Measurements from ENCODE around the gene CP.

CP gene

DNA sequence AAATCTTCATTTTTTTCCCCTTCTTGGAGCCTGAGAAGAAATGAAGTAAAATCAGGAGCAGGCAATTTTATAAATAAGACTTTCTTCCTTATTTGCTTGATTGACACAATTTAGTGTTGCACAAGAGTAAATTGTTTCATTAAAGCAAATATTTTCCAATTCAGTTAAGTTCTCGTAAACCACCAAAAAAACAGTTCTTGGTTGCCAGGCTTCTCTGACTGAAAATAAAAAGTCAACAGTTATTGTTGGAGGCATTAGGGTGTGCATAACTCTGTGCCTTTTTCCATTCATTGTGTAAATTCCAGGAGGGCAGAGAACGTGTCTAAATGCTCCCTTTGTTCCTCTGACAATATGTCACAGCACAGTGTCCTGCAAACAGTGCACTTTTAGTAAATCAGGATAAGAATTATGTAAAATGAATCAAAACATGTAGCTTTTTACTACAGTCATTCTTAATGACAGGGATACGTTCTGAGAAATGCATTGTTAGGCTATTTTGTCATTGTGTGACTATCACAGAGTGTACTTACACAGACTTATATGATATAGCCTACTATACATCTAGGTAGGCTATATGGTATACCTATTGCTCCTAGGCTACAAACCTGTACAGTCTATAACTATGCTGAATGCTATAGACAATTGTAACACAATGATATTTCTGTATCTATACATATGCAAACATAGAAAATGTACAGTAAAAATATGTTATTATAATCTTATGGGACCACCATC, at the start of gene CP:
Gene CP, minus strand, starts transcription at position 47 of the 735 bp plus-strand sequence. Its CDS starts 37 bp downstream, at position 10.
- Histone ChIP-seq H3K4me3 (ENCODE audit: low read length in 2 of 2) (no peak within 1 kb of the TSS), H3K36me3 (ENCODE audit: control insufficient read depth in 2 of 2, insufficient read depth in 2 of 2, low read length in 2 of 2) (no peaks in the 10 kb centered on the region), H3K27ac (ENCODE audit: low read length) (no peak within 1 kb of the TSS), H3K9ac (ENCODE audit: low read length in 2 of 2) (no peak within 1 kb of the TSS), H3K9me3 (ENCODE audit: control insufficient read depth in 2 of 2, low read length in 2 of 2) (no peaks in the 10 kb centered on the region), H3K4me1 (ENCODE audit: control insufficient read depth, insufficient read depth, low read length) (peaks cover 3% of the 10 kb centered on the region), H3K27me3 (ENCODE audit: control insufficient read depth in 1 of 2, insufficient read depth in 2 of 2, low read length in 2 of 2) (no peaks in the 10 kb centered on the region)

- H3K36me3 ChIP-seq (ENCODE audit: control insufficient read depth in 2 of 2, insufficient read depth in 2 of 2, low read length in 2 of 2) = no peaks in the 10 kb centered on the region
- H3K4me1 ChIP-seq (ENCODE audit: control insufficient read depth, insufficient read depth, low read length) = peaks cover 6% of the 10 kb centered on the region
- H3K27me3 ChIP-seq (ENCODE audit: control insufficient read depth in 1 of 2, insufficient read depth in 2 of 2, low read length in 2 of 2) = no peaks in the 10 kb centered on the region
- no peak overlapping the region for H3K9ac ChIP-seq (ENCODE audit: low read length in 2 of 2)
- no peak overlapping the region for H3K27ac ChIP-seq (ENCODE audit: low read length)
- H3K9me3 ChIP-seq (ENCODE audit: control insufficient read depth in 2 of 2, low read length in 2 of 2) = no peaks in the 10 kb centered on the region
- H3K4me3 ChIP-seq (ENCODE audit: low read length in 2 of 2) = no peak overlapping the region
Observed at GRCh38 chr3:149270180-149270579, 48.6 kb upstream of the CP start.

DNA sequence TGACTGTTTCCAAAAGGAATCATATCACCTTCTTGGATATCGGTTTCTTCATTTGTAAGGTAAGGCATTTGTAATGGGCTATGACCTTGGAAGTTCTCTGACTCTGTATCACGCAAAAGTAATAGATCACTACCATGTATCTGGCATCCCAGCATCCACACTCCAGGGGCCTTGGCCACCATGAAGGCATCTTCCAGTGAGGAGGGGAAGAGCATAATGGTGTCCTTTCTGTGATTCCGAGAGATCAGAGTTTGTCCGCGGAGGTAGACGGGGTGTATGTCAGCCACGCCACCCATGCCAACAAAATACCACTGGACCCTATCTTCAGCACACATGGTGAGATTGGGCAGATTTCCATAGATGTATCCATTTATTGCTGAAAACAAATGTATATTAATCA, 48.1 kb upstream of the CP start:
- Histone ChIP-seq H3K27me3 (ENCODE audit: control insufficient read depth in 1 of 2, insufficient read depth in 2 of 2, low read length in 2 of 2) (no peaks in the 10 kb centered on the region), H3K36me3 (ENCODE audit: control insufficient read depth in 2 of 2, insufficient read depth in 2 of 2, low read length in 2 of 2) (no peaks in the 10 kb centered on the region), H3K9me3 (ENCODE audit: control insufficient read depth in 2 of 2, low read length in 2 of 2) (no peaks in the 10 kb centered on the region), H3K4me3 (ENCODE audit: low read length in 2 of 2) (no peak overlapping the region), H3K4me1 (ENCODE audit: control insufficient read depth, insufficient read depth, low read length) (peaks cover 6% of the 10 kb centered on the region), H3K27ac (ENCODE audit: low read length) (no peak overlapping the region), H3K9ac (ENCODE audit: low read length in 2 of 2) (no peak overlapping the region)

DNA sequence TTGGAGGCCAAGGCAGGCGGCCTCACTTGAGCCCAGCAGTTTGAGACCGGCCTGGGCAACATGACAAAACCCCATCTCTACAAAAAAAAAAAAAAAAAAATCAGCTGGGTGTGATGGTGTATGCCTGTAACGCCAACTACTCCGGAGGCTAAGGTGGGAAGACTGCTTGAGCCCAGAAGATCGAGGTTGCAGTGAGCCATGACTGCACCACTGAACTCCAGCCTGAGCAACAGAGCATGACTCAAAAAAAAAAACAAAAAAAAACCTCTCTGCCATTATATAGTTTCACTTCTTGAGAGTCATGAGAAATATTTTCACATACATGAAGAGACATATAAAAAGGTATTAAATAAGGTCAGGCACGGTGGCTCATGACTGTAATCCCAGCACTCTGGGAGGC, 45.9 kb upstream of the CP start:
- no peaks in the 10 kb centered on the region for H3K9me3 ChIP-seq (ENCODE audit: control insufficient read depth in 2 of 2, low read length in 2 of 2)
- H3K27me3 ChIP-seq (ENCODE audit: control insufficient read depth in 1 of 2, insufficient read depth in 2 of 2, low read length in 2 of 2) = no peaks in the 10 kb centered on the region
- H3K9ac ChIP-seq (ENCODE audit: low read length in 2 of 2) = no peak overlapping the region
- no peak overlapping the region for H3K4me3 ChIP-seq (ENCODE audit: low read length in 2 of 2)
- H3K27ac ChIP-seq (ENCODE audit: low read length) = no peak overlapping the region
- no peaks in the 10 kb centered on the region for H3K36me3 ChIP-seq (ENCODE audit: control insufficient read depth in 2 of 2, insufficient read depth in 2 of 2, low read length in 2 of 2)
- no peaks in the 10 kb centered on the region for H3K4me1 ChIP-seq (ENCODE audit: control insufficient read depth, insufficient read depth, low read length)

DNA sequence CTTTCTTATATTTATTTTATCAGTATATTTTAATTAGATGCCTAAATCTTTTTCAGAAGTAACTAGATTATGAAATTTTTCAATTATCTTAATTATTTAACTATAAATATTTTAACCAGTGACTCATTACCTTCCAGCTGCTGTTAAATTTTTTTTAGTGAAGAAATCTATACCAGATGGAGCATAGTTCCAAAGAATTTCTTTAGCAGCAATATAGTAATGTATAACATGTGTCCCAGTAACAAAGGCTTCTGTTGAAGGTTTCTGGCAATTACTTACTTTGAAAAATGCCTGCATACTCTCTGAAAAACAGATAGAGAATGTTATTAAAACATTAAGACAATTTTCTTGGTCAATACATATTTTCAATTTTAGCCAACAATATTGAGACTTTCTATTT, 45.1 kb upstream of the CP start:
- H3K27ac ChIP-seq (ENCODE audit: low read length) = no peak overlapping the region
- no peaks in the 10 kb centered on the region for H3K4me1 ChIP-seq (ENCODE audit: control insufficient read depth, insufficient read depth, low read length)
- no peaks in the 10 kb centered on the region for H3K27me3 ChIP-seq (ENCODE audit: control insufficient read depth in 1 of 2, insufficient read depth in 2 of 2, low read length in 2 of 2)
- no peaks in the 10 kb centered on the region for H3K9me3 ChIP-seq (ENCODE audit: control insufficient read depth in 2 of 2, low read length in 2 of 2)
- H3K4me3 ChIP-seq (ENCODE audit: low read length in 2 of 2) = no peak overlapping the region
- no peak overlapping the region for H3K9ac ChIP-seq (ENCODE audit: low read length in 2 of 2)
- no peaks in the 10 kb centered on the region for H3K36me3 ChIP-seq (ENCODE audit: control insufficient read depth in 2 of 2, insufficient read depth in 2 of 2, low read length in 2 of 2)

DNA sequence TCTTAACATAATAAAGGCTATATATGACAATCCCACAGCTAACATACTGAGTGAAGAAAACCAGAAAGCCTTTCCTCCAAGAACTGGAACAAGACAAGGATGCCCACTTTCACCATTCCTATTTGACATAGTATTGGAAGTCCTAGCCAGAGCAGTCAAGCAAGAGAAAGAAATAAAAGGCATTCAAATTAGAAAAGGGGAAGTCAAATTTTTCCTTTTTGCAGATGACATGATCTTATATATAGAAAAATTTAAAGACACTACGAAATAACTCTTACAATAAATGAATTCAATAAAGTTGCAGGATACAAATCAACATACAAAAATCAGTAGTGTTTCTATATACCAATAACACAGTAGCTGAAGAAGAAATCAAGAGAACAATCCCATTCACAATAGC, 42.2 kb upstream of the CP start:
- Histone ChIP-seq H3K9me3 (ENCODE audit: control insufficient read depth in 2 of 2, low read length in 2 of 2) (no peaks in the 10 kb centered on the region), H3K27me3 (ENCODE audit: control insufficient read depth in 1 of 2, insufficient read depth in 2 of 2, low read length in 2 of 2) (no peaks in the 10 kb centered on the region), H3K36me3 (ENCODE audit: control insufficient read depth in 2 of 2, insufficient read depth in 2 of 2, low read length in 2 of 2) (no peaks in the 10 kb centered on the region), H3K27ac (ENCODE audit: low read length) (no peak overlapping the region), H3K9ac (ENCODE audit: low read length in 2 of 2) (no peak overlapping the region), H3K4me3 (ENCODE audit: low read length in 2 of 2) (no peak overlapping the region), H3K4me1 (ENCODE audit: control insufficient read depth, insufficient read depth, low read length) (no peaks in the 10 kb centered on the region)

DNA sequence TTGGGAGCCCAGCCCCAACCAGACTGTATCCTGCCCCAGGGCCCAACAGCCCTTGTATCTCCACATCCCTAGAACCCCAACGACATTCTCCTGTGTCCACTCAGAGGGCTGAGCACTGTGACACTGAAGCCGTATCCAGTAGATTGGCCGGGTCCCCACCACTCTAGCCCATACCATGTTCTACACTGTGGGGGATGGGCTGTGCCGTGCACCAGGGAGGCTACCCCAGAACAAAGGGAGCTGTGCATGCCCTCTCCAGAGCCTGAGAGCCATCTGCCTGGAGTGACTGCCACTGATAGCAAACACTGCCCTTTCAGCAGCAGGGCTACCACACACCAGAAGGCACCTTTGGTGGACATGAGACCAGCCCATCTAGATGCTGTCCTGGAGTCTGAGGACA, 37.1 kb upstream of the CP start:
- no peaks in the 10 kb centered on the region for H3K9me3 ChIP-seq (ENCODE audit: control insufficient read depth in 2 of 2, low read length in 2 of 2)
- no peak overlapping the region for H3K4me3 ChIP-seq (ENCODE audit: low read length in 2 of 2)
- no peak overlapping the region for H3K27ac ChIP-seq (ENCODE audit: low read length)
- no peaks in the 10 kb centered on the region for H3K27me3 ChIP-seq (ENCODE audit: control insufficient read depth in 1 of 2, insufficient read depth in 2 of 2, low read length in 2 of 2)
- no peaks in the 10 kb centered on the region for H3K36me3 ChIP-seq (ENCODE audit: control insufficient read depth in 2 of 2, insufficient read depth in 2 of 2, low read length in 2 of 2)
- no peaks in the 10 kb centered on the region for H3K4me1 ChIP-seq (ENCODE audit: control insufficient read depth, insufficient read depth, low read length)
- no peak overlapping the region for H3K9ac ChIP-seq (ENCODE audit: low read length in 2 of 2)

GRCh38 chr3:149258298-149258697, 36.7 kb upstream of the CP start:
- Histone ChIP-seq H3K4me3 (ENCODE audit: low read length in 2 of 2) (no peak overlapping the region), H3K27me3 (ENCODE audit: control insufficient read depth in 1 of 2, insufficient read depth in 2 of 2, low read length in 2 of 2) (no peaks in the 10 kb centered on the region), H3K4me1 (ENCODE audit: control insufficient read depth, insufficient read depth, low read length) (no peaks in the 10 kb centered on the region), H3K9me3 (ENCODE audit: control insufficient read depth in 2 of 2, low read length in 2 of 2) (no peaks in the 10 kb centered on the region), H3K9ac (ENCODE audit: low read length in 2 of 2) (no peak overlapping the region), H3K27ac (ENCODE audit: low read length) (no peak overlapping the region), H3K36me3 (ENCODE audit: control insufficient read depth in 2 of 2, insufficient read depth in 2 of 2, low read length in 2 of 2) (no peaks in the 10 kb centered on the region)

- Histone ChIP-seq H3K9me3 (ENCODE audit: control insufficient read depth in 2 of 2, low read length in 2 of 2) (no peaks in the 10 kb centered on the region), H3K27me3 (ENCODE audit: control insufficient read depth in 1 of 2, insufficient read depth in 2 of 2, low read length in 2 of 2) (no peaks in the 10 kb centered on the region), H3K4me3 (ENCODE audit: low read length in 2 of 2) (no peak overlapping the region), H3K4me1 (ENCODE audit: control insufficient read depth, insufficient read depth, low read length) (peaks cover 2% of the 10 kb centered on the region), H3K36me3 (ENCODE audit: control insufficient read depth in 2 of 2, insufficient read depth in 2 of 2, low read length in 2 of 2) (no peaks in the 10 kb centered on the region), H3K9ac (ENCODE audit: low read length in 2 of 2) (no peak overlapping the region), H3K27ac (ENCODE audit: low read length) (no peak overlapping the region)
Observed at GRCh38 chr3:149252272-149252671, 30.6 kb upstream of the CP start.

DNA sequence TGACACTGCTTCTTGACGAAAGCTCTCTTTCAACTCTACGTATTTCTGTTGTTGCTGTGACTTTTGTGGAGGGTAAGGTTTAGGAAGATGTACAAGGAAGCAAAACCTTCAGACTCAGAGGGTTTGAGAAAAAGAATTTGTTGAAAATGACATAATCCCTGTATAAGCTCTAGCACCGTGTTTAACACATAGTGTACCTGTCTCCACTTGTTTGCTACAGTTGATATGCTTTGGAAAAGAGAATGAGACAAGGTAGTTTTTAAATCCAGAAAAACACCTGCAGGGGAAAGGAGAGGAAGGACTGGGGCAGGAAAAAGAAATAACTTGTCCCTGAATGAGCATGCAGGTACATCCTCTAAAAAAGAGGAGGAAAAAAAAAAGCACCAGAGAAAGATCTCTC, 29.6 kb upstream of the CP start:
- Histone ChIP-seq H3K9me3 (ENCODE audit: control insufficient read depth in 2 of 2, low read length in 2 of 2) (no peaks in the 10 kb centered on the region), H3K27ac (ENCODE audit: low read length) (no peak overlapping the region), H3K4me1 (ENCODE audit: control insufficient read depth, insufficient read depth, low read length) (peaks cover 10% of the 10 kb centered on the region), H3K27me3 (ENCODE audit: control insufficient read depth in 1 of 2, insufficient read depth in 2 of 2, low read length in 2 of 2) (no peaks in the 10 kb centered on the region), H3K9ac (ENCODE audit: low read length in 2 of 2) (no peak overlapping the region), H3K4me3 (ENCODE audit: low read length in 2 of 2) (no peak overlapping the region), H3K36me3 (ENCODE audit: control insufficient read depth in 2 of 2, insufficient read depth in 2 of 2, low read length in 2 of 2) (no peaks in the 10 kb centered on the region)

- H3K27ac ChIP-seq (ENCODE audit: low read length) = no peak overlapping the region
- no peak overlapping the region for H3K9ac ChIP-seq (ENCODE audit: low read length in 2 of 2)
- H3K9me3 ChIP-seq (ENCODE audit: control insufficient read depth in 2 of 2, low read length in 2 of 2) = no peaks in the 10 kb centered on the region
- peaks cover 10% of the 10 kb centered on the region for H3K4me1 ChIP-seq (ENCODE audit: control insufficient read depth, insufficient read depth, low read length)
- no peaks in the 10 kb centered on the region for H3K36me3 ChIP-seq (ENCODE audit: control insufficient read depth in 2 of 2, insufficient read depth in 2 of 2, low read length in 2 of 2)
- H3K4me3 ChIP-seq (ENCODE audit: low read length in 2 of 2) = no peak overlapping the region
- H3K27me3 ChIP-seq (ENCODE audit: control insufficient read depth in 1 of 2, insufficient read depth in 2 of 2, low read length in 2 of 2) = no peaks in the 10 kb centered on the region
Observed at GRCh38 chr3:149247929-149248691, 26.5 kb upstream of the CP start.

Measured in stomach smooth muscle (tissue), 2 donors.